Keratinocyte (primary cell): ENCODE measurements around the gene SPDYE17.

ENCODE experiments used
- EZH2 ChIP-seq: IDR thresholded peaks from one replicate; pipeline ENCODE4 v1.6.1; 2012; ENCODE audit warnings: inconsistent platforms, mild to moderate bottlenecking, low read length, moderate library complexity
- TF ChIP-seq, protein P1 (sequence below), 3 experiments: IDR thresholded peaks in 1 of 3; conservative IDR thresholded peaks in 1 of 3; optimal IDR thresholded peaks in 1 of 3; 2 replicates in 2 of 3; 3 replicates in 1 of 3; pipeline versions ENCODE3 to v1.5.1; 2011; ENCODE audit warnings: low read length in 3 of 3, mild to moderate bottlenecking in 3 of 3, moderate library complexity in 2 of 3, control low read depth in 1 of 3, inconsistent platforms in 1 of 3; ENCODE audit not compliant: insufficient read depth in 2 of 3; ENCODE audit errors: extremely low read depth in 1 of 3

DNA sequence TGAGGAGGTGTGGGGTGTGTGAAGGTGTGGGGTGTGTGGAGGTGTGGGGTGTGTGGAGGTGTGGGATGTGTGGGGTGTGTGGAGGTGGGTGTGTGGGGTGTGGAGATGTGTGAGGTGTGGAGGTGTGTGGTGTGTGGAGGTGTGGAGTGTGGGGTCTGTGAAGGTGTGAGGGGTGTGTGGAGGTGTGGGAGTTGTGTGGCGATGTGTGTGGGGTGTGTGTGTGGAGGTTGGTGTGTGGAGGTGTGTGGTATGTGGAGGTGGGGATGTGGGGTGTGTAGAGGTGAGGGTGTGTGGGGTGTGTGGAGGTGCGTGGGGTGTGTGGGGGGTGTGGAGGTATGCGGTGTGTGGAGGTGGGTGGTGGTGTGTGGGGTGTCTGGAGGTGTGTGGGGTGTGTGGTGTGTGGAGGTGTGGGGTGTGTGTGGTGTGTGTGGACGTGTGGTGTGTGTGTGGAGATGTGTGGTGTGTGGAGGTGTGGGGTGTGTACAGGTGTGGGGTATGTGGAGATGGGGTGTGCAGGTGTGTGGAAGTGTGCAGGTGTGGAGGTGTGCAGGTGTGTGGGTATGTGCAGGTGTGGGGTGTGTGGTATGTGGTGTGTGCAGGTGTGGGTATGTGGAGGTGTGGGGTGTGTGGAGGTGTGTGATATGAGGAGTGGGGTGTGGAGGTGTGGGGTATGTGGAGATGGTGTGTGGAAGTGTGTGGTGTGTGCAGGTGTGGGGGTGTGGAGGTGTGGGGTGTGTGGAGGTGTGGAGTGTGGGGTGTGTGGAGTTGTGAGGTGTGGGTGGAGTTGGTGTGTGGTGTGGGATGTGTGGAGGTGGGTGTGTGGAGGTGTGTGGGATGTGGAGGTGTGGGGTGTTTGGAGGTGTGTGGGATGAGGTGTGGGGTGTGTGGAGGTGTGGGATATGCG lies 34.5 kb downstream of the SPDYE17 start:
- TF ChIP-seq EZH2, result no peak
- TF ChIP-seq, protein P1, sequence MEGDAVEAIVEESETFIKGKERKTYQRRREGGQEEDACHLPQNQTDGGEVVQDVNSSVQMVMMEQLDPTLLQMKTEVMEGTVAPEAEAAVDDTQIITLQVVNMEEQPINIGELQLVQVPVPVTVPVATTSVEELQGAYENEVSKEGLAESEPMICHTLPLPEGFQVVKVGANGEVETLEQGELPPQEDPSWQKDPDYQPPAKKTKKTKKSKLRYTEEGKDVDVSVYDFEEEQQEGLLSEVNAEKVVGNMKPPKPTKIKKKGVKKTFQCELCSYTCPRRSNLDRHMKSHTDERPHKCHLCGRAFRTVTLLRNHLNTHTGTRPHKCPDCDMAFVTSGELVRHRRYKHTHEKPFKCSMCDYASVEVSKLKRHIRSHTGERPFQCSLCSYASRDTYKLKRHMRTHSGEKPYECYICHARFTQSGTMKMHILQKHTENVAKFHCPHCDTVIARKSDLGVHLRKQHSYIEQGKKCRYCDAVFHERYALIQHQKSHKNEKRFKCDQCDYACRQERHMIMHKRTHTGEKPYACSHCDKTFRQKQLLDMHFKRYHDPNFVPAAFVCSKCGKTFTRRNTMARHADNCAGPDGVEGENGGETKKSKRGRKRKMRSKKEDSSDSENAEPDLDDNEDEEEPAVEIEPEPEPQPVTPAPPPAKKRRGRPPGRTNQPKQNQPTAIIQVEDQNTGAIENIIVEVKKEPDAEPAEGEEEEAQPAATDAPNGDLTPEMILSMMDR (optimal IDR thresholded peaks at IDR 0.05 in 1 of 3, IDR thresholded peaks at IDR 0.05 in 1 of 3, conservative IDR thresholded peaks at IDR 0.05 in 1 of 3; ENCODE audit: extremely low read depth in 1 of 3, insufficient read depth in 2 of 3, low read length in 3 of 3), result no peak
